Esophagus (tissue), 2 donors: ENCODE data around the gene GRB7. TPM values are rescaled to one million over a fixed set of nuclear protein-coding genes. Genes with fewer than 3 reads are reported as not detected.
"Not testable (repeated sequence)": the region's sequence is repeated elsewhere in the genome, so short reads cannot be mapped to it uniquely, and the experiment has no call there.

ENCODE experiments used
- H3K27ac ChIP-seq, 2 donors: one replicate each; pipeline ENCODE4 v1.5.1; 2013; ENCODE audit warnings: low read depth in 2 of 2, mild to moderate bottlenecking in 2 of 2, inconsistent platforms in 1 of 2, low read length in 1 of 2, moderate library complexity in 1 of 2
- H3K27me3 ChIP-seq, 2 donors: one replicate each; pipeline ENCODE4 v1.6.1; 2013; ENCODE audit warnings: low read length in 2 of 2, control low read depth in 1 of 2, mild to moderate bottlenecking in 1 of 2; ENCODE audit not compliant: insufficient read depth in 2 of 2, control insufficient read depth in 1 of 2
- H3K36me3 ChIP-seq, 2 donors: one replicate each; pipeline ENCODE4 v1.6.1; 2013; ENCODE audit warnings: low read length in 1 of 2; ENCODE audit not compliant: control insufficient read depth in 2 of 2, insufficient read depth in 2 of 2
- H3K4me1 ChIP-seq, 2 donors: one replicate each; pipeline ENCODE4 v1.6.1; 2013; ENCODE audit warnings: low read length in 1 of 2; ENCODE audit not compliant: control insufficient read depth in 2 of 2, insufficient read depth in 2 of 2
- H3K4me3 ChIP-seq, 2 donors: one replicate each; pipeline ENCODE4 v1.5.1; 2013; ENCODE audit warnings: low read length in 2 of 2, mild to moderate bottlenecking in 2 of 2, low read depth in 1 of 2, moderate library complexity in 1 of 2
- H3K9me3 ChIP-seq, 2 donors: one replicate each; pipeline ENCODE4 v1.6.1; 2013; ENCODE audit warnings: mild to moderate bottlenecking in 2 of 2, low read depth in 1 of 2, low read length in 1 of 2, moderate library complexity in 1 of 2; ENCODE audit not compliant: control insufficient read depth in 2 of 2, insufficient read depth in 1 of 2
- WGBS, 2 donors: extraction: QIAGEN DNeasy Blood & Tissue Kit; methylation state at CpG; one replicate each; pipeline ENCODE4 v1.1.7; 2013; 5-methylcytosine and 5-hydroxymethylcytosine counted together
- polyA plus RNA-seq, 2 donors: library from polyadenylated mRNA; stranded (reverse); fragments of 200-250 nt; gene quantifications; one replicate each; pipeline ENCODE4 v1.2.3, GENCODE V29; 2013
- donor health status: healthy with polysubstance abuse.
- donor health status: Bipolar disorder and iron deficiency.

Gene GRB7
- polyA plus RNA-seq, 2 donors = 43.7 to 55.0 TPM

- H3K4me3 ChIP-seq = no peak overlapping the region
- peaks cover 0 to 3% of the 10 kb centered on the region in 2 donors for H3K9me3 ChIP-seq
- no peaks in the 10 kb centered on the region for H3K27me3 ChIP-seq
- WGBS, 2 donors = 93 to 95% methylated on average over 4 of the region's 4 CpGs
- no peak overlapping the region for H3K27ac ChIP-seq
- peaks cover 0 to 41% of the 10 kb centered on the region in 2 donors for H3K36me3 ChIP-seq
- peaks cover 2 to 11% of the 10 kb centered on the region in 2 donors for H3K4me1 ChIP-seq
Measured at GRCh38 chr17:39747745-39748144, 10.0 kb downstream of the GRB7 start.

- Histone ChIP-seq H3K36me3 (peaks cover 0 to 35% of the 10 kb centered on the region in 2 donors), H3K4me1 (peaks cover 2 to 13% of the 10 kb centered on the region in 2 donors)
- H3K4me3 ChIP-seq, H3K27ac ChIP-seq, H3K27me3 ChIP-seq, H3K9me3 ChIP-seq: not testable (repeated sequence)
- WGBS, 2 donors = 88 to 90% methylated on average over 8 of the region's 8 CpGs
Measured at GRCh38 chr17:39748444-39749034, 10.8 kb downstream of the GRB7 start.

GRCh38 chr17:39750131-39751015, 12.6 kb downstream of the GRB7 start:
- WGBS, 2 donors = 52 to 53% methylated on average over 9 of the region's 9 CpGs
- Histone ChIP-seq H3K4me1 (peaks cover 2 to 17% of the 10 kb centered on the region in 2 donors), H3K4me3 (no peak overlapping the region), H3K27me3 (no peaks in the 10 kb centered on the region), H3K9me3 (no peaks in the 10 kb centered on the region), H3K27ac (peak overlapping the region; percentile 16 to 28), H3K36me3 (peaks cover 0 to 19% of the 10 kb centered on the region in 2 donors)

- Histone ChIP-seq H3K4me3 (no peak overlapping the region), H3K27ac (no peak overlapping the region), H3K36me3 (peaks cover 0 to 12% of the 10 kb centered on the region in 2 donors), H3K4me1 (peaks cover 2 to 19% of the 10 kb centered on the region in 2 donors), H3K9me3 (no peaks in the 10 kb centered on the region), H3K27me3 (no peaks in the 10 kb centered on the region)
- 56 to 58% methylated on average over 5 of the region's 5 CpGs for WGBS, 2 donors
Measured at GRCh38 chr17:39751016-39751543, 13.3 kb downstream of the GRB7 start.

GRCh38 chr17:39751637-39752036, 13.9 kb downstream of the GRB7 start:
- no peaks in the 10 kb centered on the region for H3K27me3 ChIP-seq
- no peak overlapping the region for H3K27ac ChIP-seq
- 39 to 51% methylated on average over 10 of the region's 10 CpGs for WGBS, 2 donors
- no peak overlapping the region for H3K4me3 ChIP-seq
- H3K36me3 ChIP-seq = peaks cover 0 to 8% of the 10 kb centered on the region in 2 donors
- H3K9me3 ChIP-seq = no peaks in the 10 kb centered on the region
- H3K4me1 ChIP-seq = peaks cover 2 to 19% of the 10 kb centered on the region in 2 donors

- Histone ChIP-seq H3K4me1 (peaks cover 2 to 19% of the 10 kb centered on the region in 2 donors), H3K36me3 (peaks cover 0 to 6% of the 10 kb centered on the region in 2 donors), H3K27ac (no peak overlapping the region), H3K4me3 (no peak overlapping the region), H3K9me3 (no peaks in the 10 kb centered on the region), H3K27me3 (no peaks in the 10 kb centered on the region)
- 84 to 85% methylated on average over 13 of the region's 13 CpGs for WGBS, 2 donors
Measured at GRCh38 chr17:39752241-39752881, 14.6 kb downstream of the GRB7 start.

- WGBS, 2 donors = 6 to 7% methylated on average over 55 of the region's 55 CpGs
- no peaks in the 10 kb centered on the region for H3K27me3 ChIP-seq
- H3K4me1 ChIP-seq = peaks cover 2 to 19% of the 10 kb centered on the region in 2 donors
- no peaks in the 10 kb centered on the region for H3K9me3 ChIP-seq
- no peaks in the 10 kb centered on the region for H3K36me3 ChIP-seq
- peak overlapping the region; percentile 90 to 94 for H3K27ac ChIP-seq
- peak overlapping the region; percentile 52 to 69 for H3K4me3 ChIP-seq
Measured at GRCh38 chr17:39753514-39754160, 15.9 kb downstream of the GRB7 start.

GRCh38 chr17:39754161-39754957, 16.6 kb downstream of the GRB7 start:
- Histone ChIP-seq H3K4me3 (peak overlapping the region; percentile 52 to 69), H3K4me1 (peaks cover 2 to 19% of the 10 kb centered on the region in 2 donors), H3K9me3 (no peaks in the 10 kb centered on the region), H3K36me3 (no peaks in the 10 kb centered on the region), H3K27ac (peak overlapping the region; percentile 90 to 94), H3K27me3 (no peaks in the 10 kb centered on the region)
- WGBS, 2 donors = 0 to 1% methylated on average over 73 to 91 of the region's 91 CpGs
